Right atrium auricular region (tissue), 2 donors: ENCODE data around the gene CEND1. TPM values are rescaled to one million over a fixed set of nuclear protein-coding genes. Genes with fewer than 3 reads are reported as not detected.
A peak's percentile ranks its signal among the peaks of the same experiment; 100 is the strongest.

ENCODE experiments used
- DNase-seq: peaks from one replicate; pipeline ENCODE4 v3.0.0-alpha.2; 2019; ENCODE audit warnings: low spot score
- H3K27ac ChIP-seq, 2 donors: fragments of 200-600 bp; sonication (generic); 1 replicate in 1 of 2; 2 replicates in 1 of 2; pipeline ENCODE4 v1.5.1; 2016 to 2019
- H3K27me3 ChIP-seq, 2 donors: fragments of 200-600 bp; sonication (generic); one replicate each; pipeline versions ENCODE4 v1.5.1 to v1.6.0; 2017 to 2019
- H3K36me3 ChIP-seq: fragments of 200-600 bp; sonication (generic); one replicate; pipeline ENCODE4 v1.5.1; 2016
- H3K4me1 ChIP-seq, 2 donors: fragments of 200-600 bp; sonication (generic); one replicate each; pipeline versions ENCODE4 v1.5.1 to v1.6.0; 2017 to 2019
- H3K4me3 ChIP-seq, 2 donors: fragments of 200-600 bp; sonication (generic); 1 replicate in 1 of 2; 2 replicates in 1 of 2; pipeline ENCODE4 v1.5.1; 2017 to 2019; ENCODE audit warnings: mild to moderate bottlenecking in 1 of 2, moderate library complexity in 1 of 2
- H3K9me3 ChIP-seq, 2 donors: fragments of 200-600 bp; sonication (generic); one replicate each; pipeline ENCODE4 v1.5.1; 2019
- total RNA-seq, 2 donors: library from RNA; depleted of rRNA; stranded (reverse); fragments of >200 nt; gene quantifications; one replicate each; pipeline ENCODE4 v1.1.0, GENCODE V29; 2016
- TF ChIP-seq, protein P1 (sequence below), 2 donors: fragments of 200-600 bp; sonication (generic); IDR thresholded peaks; one replicate each; pipeline ENCODE4 v1.5.1; 2019; ENCODE audit warnings: antibody characterized with exemption in 2 of 2

The CEND1 gene
- total RNA-seq, 2 donors from 2014 or later = 1.1 TPM; not detected in 1

DNA sequence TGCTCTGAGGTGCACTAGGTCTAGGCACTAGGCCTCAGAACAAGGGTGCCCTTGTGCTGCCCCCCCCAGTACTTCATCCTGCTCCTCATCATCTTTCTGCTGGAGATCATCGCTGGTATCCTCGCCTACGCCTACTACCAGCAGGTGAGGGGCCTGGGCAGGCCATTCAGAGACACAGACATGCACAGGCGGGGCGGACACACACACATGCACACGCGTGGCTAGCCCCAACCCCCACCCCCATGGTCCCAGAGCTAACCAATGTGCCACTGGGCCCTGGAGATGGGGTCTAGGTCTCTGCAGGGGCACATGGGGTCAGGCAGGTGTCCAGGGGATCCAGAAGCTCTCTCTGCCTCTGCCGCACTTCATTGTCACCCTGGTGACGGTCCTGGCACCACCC lies 46.8 kb upstream of the CEND1 start:
- peak overlapping the region; percentile 19 to 35 for H3K27ac ChIP-seq
- DNase-seq = no peak
- H3K4me3 ChIP-seq = no peak overlapping the region
- H3K4me1 ChIP-seq = peaks cover 0 to 86% of the 10 kb centered on the region in 2 donors
- TF ChIP-seq, protein P1, sequence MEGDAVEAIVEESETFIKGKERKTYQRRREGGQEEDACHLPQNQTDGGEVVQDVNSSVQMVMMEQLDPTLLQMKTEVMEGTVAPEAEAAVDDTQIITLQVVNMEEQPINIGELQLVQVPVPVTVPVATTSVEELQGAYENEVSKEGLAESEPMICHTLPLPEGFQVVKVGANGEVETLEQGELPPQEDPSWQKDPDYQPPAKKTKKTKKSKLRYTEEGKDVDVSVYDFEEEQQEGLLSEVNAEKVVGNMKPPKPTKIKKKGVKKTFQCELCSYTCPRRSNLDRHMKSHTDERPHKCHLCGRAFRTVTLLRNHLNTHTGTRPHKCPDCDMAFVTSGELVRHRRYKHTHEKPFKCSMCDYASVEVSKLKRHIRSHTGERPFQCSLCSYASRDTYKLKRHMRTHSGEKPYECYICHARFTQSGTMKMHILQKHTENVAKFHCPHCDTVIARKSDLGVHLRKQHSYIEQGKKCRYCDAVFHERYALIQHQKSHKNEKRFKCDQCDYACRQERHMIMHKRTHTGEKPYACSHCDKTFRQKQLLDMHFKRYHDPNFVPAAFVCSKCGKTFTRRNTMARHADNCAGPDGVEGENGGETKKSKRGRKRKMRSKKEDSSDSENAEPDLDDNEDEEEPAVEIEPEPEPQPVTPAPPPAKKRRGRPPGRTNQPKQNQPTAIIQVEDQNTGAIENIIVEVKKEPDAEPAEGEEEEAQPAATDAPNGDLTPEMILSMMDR (IDR thresholded peaks at IDR 0.05) = no peak
- no peaks in the 10 kb centered on the region for H3K9me3 ChIP-seq
- H3K36me3 ChIP-seq = peaks cover 51% of the 10 kb centered on the region
- H3K27me3 ChIP-seq = no peaks in the 10 kb centered on the region

DNA sequence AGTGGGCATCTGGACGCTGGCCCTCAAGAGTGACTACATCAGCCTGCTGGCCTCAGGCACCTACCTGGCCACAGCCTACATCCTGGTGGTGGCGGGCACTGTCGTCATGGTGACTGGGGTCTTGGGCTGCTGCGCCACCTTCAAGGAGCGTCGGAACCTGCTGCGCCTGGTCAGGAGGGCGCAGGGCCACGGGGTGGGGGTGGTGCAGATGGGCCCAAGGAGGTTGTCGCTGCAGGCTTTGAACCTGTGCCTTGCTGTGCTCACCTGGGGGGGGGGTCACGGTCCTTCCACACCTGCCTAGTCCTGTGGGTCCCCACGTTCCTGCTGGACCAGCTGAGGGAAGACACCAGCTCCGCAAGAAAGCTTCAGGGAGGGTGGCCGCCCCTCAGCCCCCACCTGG lies 46.4 kb upstream of the CEND1 start:
- Histone ChIP-seq H3K27ac (peak overlapping the region; percentile 19 to 95), H3K4me3 (no peak overlapping the region), H3K27me3 (no peaks in the 10 kb centered on the region), H3K9me3 (no peaks in the 10 kb centered on the region), H3K4me1 (peaks cover 0 to 86% of the 10 kb centered on the region in 2 donors), H3K36me3 (peaks cover 51% of the 10 kb centered on the region)
- TF ChIP-seq, protein P1 (IDR thresholded peaks at IDR 0.05) = no peak
- DNase-seq = no peak

DNA sequence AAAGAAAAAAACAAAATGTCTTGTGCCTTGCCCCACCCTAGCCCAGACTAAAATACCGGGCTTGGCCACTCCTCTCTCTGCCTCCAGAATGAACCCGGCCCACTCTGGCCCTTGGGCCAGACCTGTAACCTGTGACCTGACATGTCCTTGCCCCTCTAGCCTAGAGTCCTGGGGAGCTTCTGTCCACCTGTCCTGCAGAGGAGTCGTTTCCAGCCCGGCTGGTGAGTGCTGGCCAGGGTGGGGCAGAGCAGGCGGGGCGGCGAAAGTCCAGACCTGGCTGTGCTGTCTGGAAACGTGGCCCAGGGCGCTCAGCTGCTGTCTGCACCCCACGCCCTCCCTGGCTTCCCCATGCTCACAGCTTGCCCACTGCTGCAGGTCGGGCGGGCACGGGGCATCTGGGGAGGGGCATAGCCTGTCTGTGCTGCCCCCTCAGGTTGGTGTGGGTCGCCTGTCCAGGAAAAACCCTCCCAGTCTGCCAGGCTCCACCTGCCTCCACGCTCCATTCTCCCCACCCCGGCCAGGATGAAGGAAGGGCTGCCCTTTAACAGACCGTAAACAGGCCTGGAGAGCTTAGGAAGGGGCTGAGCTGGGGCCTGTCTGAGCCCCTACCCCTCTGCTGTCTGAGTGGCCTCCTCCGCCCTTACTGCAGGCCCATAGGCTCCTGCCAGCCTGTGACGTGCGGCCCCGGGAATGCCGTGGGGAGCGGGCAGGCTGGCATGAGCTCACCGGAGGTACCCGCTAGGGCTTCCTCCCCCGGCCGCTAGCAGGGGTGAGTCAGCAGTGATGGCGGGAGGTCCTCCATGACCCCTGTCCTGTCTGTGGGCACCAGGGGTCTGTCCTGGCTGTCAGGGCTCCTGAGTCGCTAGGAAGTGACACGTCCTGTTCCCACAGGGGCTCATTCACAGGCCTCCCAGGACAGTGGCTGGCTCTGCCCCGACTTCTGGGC lies 44.8 kb upstream of the CEND1 start:
- no peaks in the 10 kb centered on the region for H3K27me3 ChIP-seq
- peak overlapping the region; percentile 55 to 81 for H3K4me3 ChIP-seq
- H3K9me3 ChIP-seq = no peaks in the 10 kb centered on the region
- peaks cover 39% of the 10 kb centered on the region for H3K36me3 ChIP-seq
- H3K4me1 ChIP-seq = peaks cover 0 to 86% of the 10 kb centered on the region in 2 donors
- peak overlapping the region; percentile 92 to 95 for H3K27ac ChIP-seq
- TF ChIP-seq, protein P1 (IDR thresholded peaks at IDR 0.05) = no peak
- DNase-seq = peak; percentile 82

DNA sequence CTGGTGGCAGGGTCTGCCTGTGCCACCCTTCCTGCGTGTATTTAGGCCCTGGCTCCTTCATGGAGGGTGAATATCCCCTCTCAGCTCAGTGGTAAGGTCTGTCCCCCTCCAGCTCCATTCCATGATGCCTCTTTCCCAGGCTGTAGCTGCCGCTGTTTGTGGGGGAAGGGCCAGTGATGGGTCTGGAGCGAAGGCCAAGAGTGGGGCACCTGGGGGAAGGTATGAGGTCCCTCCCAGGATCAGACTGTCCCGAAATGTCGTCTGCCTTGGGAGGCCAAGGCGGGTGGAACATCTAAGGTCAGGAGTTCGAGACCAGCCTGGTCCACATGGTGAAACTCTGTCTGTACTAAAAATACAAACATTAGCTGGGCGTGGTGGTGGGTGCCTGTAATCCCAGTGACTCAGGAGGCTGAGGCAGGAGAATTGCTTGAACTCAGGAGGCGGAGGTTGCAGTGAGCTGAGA lies 44.0 kb upstream of the CEND1 start:
- H3K4me3 ChIP-seq = peak overlapping the region; percentile 55 to 81
- peaks cover 31% of the 10 kb centered on the region for H3K36me3 ChIP-seq
- H3K27ac ChIP-seq = peak overlapping the region; percentile 92 to 95
- H3K9me3 ChIP-seq = no peaks in the 10 kb centered on the region
- DNase-seq = no peak
- H3K27me3 ChIP-seq = no peaks in the 10 kb centered on the region
- TF ChIP-seq, protein P1 (IDR thresholded peaks at IDR 0.05) = no peak
- H3K4me1 ChIP-seq = peaks cover 0 to 87% of the 10 kb centered on the region in 2 donors

- peaks cover 0 to 87% of the 10 kb centered on the region in 2 donors for H3K4me1 ChIP-seq
- TF ChIP-seq, protein P1 (IDR thresholded peaks at IDR 0.05) = no peak
- H3K27ac ChIP-seq = peak overlapping the region; percentile 92 to 95
- H3K27me3 ChIP-seq = no peaks in the 10 kb centered on the region
- DNase-seq = peak; percentile 81
- H3K4me3 ChIP-seq = peak overlapping the region; percentile 55 to 81
- peaks cover 25% of the 10 kb centered on the region for H3K36me3 ChIP-seq
- no peaks in the 10 kb centered on the region for H3K9me3 ChIP-seq
Observed at GRCh38 chr11:833114-833791, 43.4 kb upstream of the CEND1 start.
